Stimulated activated naive CD8-positive, alpha-beta T cell treated with anti-CD3 and anti-CD28 coated beads, Interleukin-15, Interleukin-2, amounts not matched to agents 100 U/mL and 50 U/mL, for 24 hours (primary cell): Measurements from ENCODE around the gene RASL11B.
"Not testable (repeated sequence)": the region's sequence is repeated elsewhere in the genome, so short reads cannot be mapped to it uniquely, and the experiment has no call there.

Source experiments
- ATAC-seq: fragments of 150-1000 bp; cut with Tn5 transposase; one replicate; pipeline ENCODE4 v1.10.0; 2021
- DNase-seq: peaks from one replicate; pipeline ENCODE4 v3.0.0; 2021

RASL11B gene

DNA sequence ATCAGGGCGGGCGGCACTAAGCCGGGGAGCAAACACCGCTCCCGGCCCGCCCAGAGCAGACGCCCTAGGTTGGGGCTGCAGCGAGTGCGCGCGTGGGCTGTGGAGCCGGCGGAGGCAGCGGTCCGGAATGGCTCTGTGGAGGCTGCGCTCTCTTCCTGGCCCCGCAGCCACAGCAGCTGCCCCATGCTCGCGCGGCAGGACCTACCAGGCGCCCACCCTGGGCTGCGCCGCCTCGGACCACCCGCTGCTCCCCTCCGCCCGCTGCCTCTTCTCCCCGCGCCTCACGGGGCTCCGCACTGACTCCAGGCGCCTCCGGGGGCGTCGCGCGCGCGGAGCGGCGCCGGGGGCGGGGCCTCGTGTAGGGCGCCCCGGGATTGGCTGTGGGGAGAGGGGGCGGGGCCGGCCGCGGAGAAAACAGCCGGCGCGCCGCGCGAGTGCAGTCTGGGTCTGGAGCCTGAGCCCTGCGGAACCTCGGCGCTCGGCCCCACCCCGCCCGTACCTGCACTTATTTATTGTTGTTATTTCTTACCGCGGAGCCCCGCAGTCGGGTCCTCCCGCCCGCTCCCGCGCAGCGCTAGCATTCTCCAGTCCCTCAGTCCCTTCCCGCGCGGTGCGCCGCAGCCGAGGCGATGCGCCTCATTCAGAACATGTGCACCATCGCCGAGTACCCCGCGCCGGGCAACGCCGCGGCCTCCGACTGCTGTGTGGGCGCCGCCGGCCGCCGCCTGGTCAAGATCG, at the start of gene RASL11B:
RASL11B (plus strand) TSS at position 439 of the 738 bp plus-strand sequence; CDS start at position 630, 191 bp downstream.
- DNase-seq (peak; percentile 88), ATAC-seq (peak; percentile 98)

DNA sequence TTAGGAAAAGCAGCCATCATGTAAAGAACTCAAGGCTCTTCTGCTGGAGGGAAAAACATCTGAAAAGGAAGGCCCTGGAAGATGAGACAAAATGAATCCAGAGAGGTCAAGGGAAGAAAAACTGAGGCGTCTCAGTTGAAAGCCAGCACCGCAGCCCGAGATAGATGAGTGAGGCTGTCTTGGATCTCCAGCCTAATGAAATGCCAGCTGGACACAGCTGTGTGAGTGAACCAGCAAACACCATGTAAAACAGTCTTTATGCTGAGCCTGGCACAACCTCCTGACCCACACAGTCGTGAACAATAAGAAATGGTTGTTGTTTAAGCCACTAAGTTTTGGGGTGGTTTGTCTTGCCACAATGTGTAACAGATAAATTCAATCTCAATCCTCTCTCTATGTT, 48.6 kb upstream of the RASL11B start:
- ATAC-seq: no peak
- DNase-seq: no peak

DNA sequence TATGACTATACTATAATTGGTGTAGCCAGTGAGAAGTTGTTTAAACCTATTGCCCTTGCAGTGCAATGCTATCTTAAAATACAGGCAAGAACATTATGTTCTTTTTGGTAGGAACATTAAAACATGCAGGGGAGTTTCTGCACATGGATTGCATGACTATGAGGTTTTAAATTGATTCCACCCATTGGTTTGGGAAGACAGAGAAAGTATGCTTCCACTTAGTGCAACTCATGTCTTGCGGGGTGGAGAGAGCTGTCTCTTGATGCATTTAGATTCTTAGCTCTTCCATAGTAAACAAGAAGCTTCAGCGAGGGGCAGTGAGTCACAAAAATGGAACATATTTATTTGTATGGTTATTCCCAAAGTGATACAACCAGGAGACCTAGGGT, 39.5 kb upstream of the RASL11B start:
- DNase-seq (no peak), ATAC-seq (no peak)

DNA sequence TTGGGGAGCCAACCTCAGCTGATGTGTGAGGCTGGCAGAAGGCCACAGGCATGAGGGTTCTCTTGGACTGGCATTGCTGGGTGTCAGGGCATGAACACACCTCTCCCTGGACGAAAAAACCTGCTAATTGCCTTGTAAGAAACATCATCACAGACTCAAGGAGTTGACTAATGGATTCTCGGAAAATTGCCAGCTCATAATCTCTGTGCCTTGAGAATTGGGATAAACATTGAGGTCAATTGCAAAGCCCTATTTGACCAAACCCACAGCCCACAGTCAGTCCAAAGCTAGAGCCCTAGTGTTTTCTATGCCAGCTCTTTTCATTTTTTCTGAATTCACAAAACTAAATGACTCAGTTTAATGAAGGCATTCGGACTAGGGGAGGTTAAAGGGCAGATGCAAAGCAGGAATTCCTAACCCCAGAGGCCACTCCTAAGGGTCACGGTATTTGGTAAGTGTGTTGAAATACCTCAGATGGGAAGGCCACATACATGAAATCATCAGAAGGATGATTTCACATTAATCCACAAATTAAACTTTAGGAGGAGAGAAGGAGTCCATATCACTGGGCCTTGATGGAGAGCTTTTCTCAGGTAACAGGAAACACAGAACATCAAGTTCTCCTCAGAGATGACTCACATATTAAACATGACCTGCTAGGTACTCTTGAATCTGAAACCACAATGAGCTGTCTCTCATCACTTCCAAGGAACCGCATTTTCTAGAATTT, 39.0 kb upstream of the RASL11B start:
- ATAC-seq (peak; percentile 79), DNase-seq (no peak)

DNA sequence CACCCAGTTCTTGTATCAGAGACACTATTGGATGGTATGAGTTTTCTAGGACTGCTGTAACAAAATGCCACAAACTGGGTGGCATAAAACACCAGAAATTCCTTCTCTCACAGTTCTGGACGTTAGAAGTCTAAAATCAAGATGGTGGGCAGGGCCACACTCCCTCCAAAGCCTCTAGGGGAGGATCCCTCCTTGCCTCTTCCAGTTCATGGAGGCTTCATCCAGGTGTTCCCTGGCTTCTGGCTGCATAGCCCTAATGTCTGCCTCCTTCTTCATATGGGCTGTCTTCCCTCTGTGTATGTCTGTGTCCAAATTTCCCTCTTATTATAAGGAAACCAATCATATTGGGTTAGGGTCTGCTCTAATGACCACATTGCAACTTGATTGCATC, 38.4 kb upstream of the RASL11B start:
- no peak for DNase-seq

DNA sequence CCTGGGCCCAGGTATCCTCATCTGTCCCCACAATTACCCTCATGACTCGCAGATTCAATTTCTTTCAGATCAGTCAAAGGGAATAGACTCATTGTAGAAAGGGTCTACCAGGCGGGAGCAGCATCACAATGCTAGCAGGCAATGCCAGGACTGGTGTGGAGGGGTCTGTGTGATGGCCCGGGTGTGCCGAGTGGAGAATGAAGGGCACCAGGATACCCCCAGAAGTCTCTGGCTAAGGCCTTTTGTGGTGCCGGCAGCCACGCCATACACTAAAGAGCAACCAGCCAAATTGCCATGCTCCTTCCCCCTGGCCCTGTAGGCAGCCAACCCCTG, 37.9 kb upstream of the RASL11B start:
- DNase-seq: no peak

More for the DNA sequence above, 38.4 kb upstream of the RASL11B start:
- no peak for ATAC-seq

GRCh38 chr4:52824603-52825459, 37.3 kb upstream of the RASL11B start:
- DNase-seq (no peak), ATAC-seq (no peak)

More for the DNA sequence above, 37.9 kb upstream of the RASL11B start:
- no peak for ATAC-seq

DNA sequence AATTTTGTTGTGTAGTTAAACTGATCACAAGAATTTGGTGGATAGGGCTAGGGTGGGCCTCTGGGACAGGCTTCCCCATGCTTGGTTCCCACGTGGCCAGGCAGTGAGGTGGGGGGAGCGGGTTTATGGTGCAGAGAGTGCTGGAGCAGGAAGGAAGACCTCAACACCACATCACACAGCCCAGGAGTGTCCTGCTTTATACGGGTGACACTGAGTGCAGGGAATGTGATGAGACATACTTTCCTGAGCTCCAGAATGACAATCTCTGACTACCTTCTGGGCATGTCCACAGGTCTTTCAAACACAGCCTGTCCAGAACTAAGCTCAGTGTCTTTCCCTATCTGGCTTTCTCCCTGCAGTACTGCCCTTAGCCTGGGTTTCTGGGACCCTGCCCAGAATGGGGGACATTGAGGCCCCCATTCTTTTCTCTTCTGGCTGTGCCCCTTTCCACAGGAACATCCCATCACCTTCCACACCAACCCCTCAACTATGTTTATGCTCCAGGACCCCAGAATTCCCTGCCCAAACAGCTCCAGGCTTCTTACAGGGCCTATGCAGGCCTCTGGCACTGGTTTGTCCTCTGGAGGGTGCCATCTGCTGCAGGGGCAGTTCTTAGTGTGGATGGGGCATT, 36.5 kb upstream of the RASL11B start:
- no peak for ATAC-seq
- DNase-seq: no peak

DNA sequence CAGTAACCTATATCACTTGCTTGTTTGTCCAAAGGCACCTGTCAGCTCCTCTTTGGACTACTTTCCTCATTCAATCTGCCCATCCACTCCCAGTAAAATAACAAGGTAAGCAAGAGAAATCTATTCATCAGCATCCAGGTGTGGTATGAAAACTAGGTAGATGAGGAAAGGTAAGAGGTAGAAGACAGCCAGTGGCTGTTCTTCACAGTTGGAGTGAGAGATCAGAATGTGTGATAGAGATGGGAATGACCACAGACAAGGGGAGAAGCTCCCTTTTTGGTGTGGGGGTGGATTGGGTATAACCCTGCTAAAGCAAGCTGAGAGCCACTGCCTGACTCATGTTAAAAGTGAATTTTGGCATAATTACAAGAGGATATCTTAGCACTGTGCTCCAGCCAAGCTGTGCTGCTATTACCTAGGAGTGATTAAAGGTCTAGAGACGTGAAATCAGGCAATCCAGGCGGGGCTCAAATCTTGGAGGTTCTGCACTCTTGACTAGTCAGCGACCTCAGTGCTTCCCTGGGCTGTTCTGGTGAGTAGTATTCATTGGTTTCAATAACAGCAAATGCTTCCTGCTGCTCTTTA, 28.1 kb upstream of the RASL11B start:
- no peak for DNase-seq
- ATAC-seq: no peak

DNA sequence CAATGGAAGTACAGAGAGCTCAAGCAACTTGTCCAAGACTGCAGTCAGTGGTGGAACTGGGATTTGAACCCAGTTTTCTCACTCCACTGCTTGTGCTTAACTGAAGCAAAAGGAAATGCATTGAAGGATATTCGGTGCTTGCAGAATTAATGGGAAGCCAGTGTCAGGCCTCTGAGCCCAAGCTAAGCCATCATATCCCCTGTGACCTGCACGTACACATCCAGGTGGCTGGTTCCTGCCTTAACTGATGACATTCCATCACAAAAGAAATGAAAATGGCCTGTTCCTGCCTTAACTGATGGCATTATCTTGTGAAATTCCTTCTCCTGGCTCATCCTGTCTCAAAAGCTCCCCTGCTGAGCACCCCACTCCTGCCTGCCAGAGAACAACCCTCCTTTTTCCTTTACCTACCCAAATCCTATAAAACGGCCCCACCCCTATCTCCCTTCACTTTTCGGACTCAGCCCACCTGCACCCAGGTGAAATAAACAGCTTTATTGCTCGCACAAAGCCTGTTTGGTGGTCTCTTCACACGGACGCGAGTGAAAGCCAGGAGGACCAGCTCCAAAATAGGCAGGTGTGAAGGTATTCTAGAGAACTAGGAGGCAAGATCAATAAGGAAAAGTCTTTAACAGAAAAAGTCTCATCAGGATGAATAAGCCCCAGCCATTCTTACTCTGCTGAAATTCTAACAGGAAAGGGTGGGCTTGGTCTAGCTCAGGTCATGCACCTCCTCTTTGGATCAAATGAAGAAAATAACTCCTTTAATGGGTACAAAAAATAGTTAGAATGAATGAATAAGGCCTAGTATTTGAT, 27.3 kb upstream of the RASL11B start:
- not testable (repeated sequence) for ATAC-seq, DNase-seq

DNA sequence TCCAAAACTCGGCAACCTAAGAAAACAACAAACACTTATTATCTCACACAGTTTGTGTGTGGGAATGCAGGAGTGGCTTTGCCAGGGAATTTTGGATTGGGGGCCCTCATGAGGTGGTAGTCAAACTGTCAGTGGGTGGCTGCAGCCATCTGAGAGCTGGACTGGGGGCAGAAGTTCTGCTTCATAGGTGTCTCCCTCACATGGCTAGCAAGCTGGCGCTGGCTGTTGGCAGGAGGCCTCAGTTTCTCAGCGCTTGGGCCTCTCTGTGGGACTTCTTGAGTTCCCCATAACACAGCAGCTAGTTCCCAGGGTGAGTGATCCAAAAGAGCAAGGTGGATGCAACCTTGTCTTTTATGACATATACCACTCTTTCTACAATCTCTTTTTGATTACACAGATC, 26.0 kb upstream of the RASL11B start:
- no peak for ATAC-seq

GRCh38 chr4:52836678-52837077, 25.4 kb upstream of the RASL11B start:
- ATAC-seq (no peak), DNase-seq (no peak)

More for the DNA sequence above, 26.0 kb upstream of the RASL11B start:
- DNase-seq: no peak

GRCh38 chr4:52837716-52838558, 24.2 kb upstream of the RASL11B start:
- ATAC-seq: no peak

GRCh38 chr4:52838729-52839586, 23.2 kb upstream of the RASL11B start:
- ATAC-seq (no peak), DNase-seq (no peak)

More at GRCh38 chr4:52837716-52838558, 24.2 kb upstream of the RASL11B start:
- DNase-seq: no peak

DNA sequence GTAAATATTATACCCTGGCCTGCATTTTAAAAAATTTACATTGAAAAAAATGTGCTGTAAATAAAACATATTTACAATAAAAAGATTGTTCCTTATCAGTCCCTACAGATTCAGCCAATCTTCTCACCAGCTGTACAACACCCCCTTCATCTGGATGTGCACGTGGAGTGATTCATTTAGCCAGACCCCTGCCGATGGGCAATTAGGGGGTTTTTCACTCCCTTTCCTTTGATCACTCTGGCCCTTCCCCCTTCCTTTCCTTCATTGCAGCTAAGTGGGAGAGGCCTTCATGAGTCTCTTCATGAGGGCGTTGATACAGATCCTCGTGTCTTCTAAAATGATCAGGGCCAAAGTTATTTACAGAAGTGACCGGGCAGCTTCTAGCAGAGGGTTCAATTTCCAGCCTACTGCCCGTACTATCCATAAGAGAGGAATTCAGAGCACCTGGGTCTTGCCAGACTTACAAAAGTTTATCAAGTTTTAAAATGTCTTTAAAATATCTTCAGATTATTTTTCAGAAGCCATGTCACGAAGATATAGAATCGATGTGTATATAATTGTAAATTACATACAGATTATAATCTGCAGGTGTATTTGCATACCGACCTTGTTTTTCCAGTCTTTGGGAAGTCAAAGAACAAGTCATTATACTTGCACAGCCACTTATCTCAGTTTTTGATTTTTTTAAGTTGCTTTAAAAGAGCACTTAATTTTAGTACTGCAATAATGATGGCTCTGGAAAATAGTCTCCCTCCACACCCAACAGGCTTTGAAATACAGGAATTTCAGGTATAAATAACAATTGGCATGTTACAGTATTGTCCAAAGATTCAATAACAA, 21.4 kb upstream of the RASL11B start:
- ATAC-seq (no peak), DNase-seq (no peak)

DNA sequence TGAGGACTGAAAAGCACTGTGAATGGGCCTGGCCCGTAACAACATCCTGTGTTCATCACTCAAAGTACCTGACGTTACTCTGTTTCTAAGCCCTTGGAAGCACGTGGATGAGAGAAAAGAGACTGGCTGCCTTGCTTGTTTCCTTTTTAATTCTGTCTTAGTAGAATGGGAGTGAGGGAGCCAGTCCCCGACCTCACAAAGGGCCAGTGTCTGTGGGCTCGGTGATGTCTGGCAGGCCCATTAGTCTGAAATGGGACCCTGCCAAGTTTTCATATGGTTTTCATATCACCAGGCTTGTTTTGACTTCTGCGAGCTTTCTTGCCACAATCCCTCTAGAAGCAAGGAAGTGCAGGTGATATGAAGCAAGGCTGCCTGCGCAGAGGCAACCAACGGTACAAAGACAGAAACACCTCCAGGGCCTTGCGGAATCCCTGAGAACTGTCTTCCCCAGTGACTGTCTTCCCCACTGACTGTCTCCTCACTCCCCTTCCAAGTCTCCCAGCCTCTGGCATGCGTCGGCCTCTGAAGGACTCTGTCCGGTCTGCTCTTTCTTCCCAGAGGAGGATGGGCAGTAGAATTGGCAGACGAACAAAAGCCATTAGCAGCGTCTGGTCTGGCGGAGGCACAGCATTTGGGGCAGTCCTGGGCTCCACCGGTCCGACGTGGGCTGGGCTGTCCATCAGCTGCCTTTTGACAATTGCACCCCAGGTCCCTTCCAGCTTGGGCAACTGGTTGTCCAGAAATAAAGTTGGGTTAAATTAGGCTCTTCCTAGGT, 20.2 kb upstream of the RASL11B start:
- ATAC-seq: no peak
- DNase-seq: no peak

GRCh38 chr4:52842792-52843191, 19.3 kb upstream of the RASL11B start:
- DNase-seq: no peak
- no peak for ATAC-seq
